Endothelial cell of umbilical vein (primary cell): ENCODE measurements around the gene SLC35E4. TPM values are rescaled to one million over a fixed set of nuclear protein-coding genes. Genes with fewer than 3 reads are reported as not detected.

Experiments
- BruUV-seq: library from RNA; stranded (reverse); fragments of 400-500 nt; replicated peaks from 2 replicates; lab custom pipeline; 2021; lab: Mats Ljungman, UMichigan
- CTCF ChIA-PET: fragments of 300-600, 350-600 bp; sonication (Branson Sonifier 250); formaldehyde crosslinking; loops from one replicate; lab custom pipeline; 2021; ENCODE audit warnings: antibody characterized with exemption, inconsistent platforms; lab: Charles Lee
- POLR2A ChIA-PET: fragments of 300-600, 350-600 bp; sonication (Branson Sonifier 250); formaldehyde crosslinking; loops from one replicate; lab custom pipeline; 2021; ENCODE audit warnings: antibody characterized with exemption, inconsistent platforms; lab: Charles Lee
- DNase-seq: peaks from one replicate; pipeline ENCODE4 v3.0.0-alpha.2; 2011; ENCODE audit warnings: low read depth, low spot score
- FAIRE-seq: peaks from 2 replicates; lab custom pipeline; 2011; peaks lifted over from hg19 to GRCh38; lab: Jason Lieb, UNC
- H2AFZ ChIP-seq: 2 replicates; pipeline ENCODE4 v1.6.0; 2012; ENCODE audit warnings: low read depth, low read length, control low read depth, inconsistent platforms
- H3K27ac ChIP-seq: 2 replicates; pipeline ENCODE4 v1.5.1; 2011; ENCODE audit warnings: low read depth, mild to moderate bottlenecking, control low read depth, low read length, moderate library complexity; ENCODE audit not compliant: insufficient read depth
- H3K27me3 ChIP-seq, 2 experiments: 2 replicates each; pipeline versions ENCODE4 v1.6.0 to v1.6.1; 2011; ENCODE audit warnings: low read length in 2 of 2, mixed read lengths in 1 of 2; ENCODE audit not compliant: control insufficient read depth in 2 of 2, insufficient read depth in 2 of 2
- H3K36me3 ChIP-seq, 2 experiments: 2 replicates in 1 of 2; 3 replicates in 1 of 2; pipeline ENCODE4 v1.5.1; 2011; ENCODE audit warnings: low read length in 2 of 2, mild to moderate bottlenecking in 1 of 2, moderate library complexity in 1 of 2; ENCODE audit not compliant: control insufficient read depth in 2 of 2, insufficient read depth in 2 of 2; ENCODE audit errors: extremely low read depth in 1 of 2
- H3K4me1 ChIP-seq: 3 replicates; pipeline ENCODE4 v1.5.1; 2011; ENCODE audit warnings: mild to moderate bottlenecking, low read length; ENCODE audit not compliant: control insufficient read depth, insufficient read depth; ENCODE audit errors: extremely low read depth
- H3K4me2 ChIP-seq: 2 replicates; pipeline ENCODE4 v1.6.1; 2011; ENCODE audit warnings: low read length, control low read depth, mixed read lengths; ENCODE audit not compliant: insufficient read depth
- H3K4me3 ChIP-seq, 3 experiments: fragments of 200-600 bp in 1 of 3; sonication (generic), shearing (Covaris generic) in 1 of 3; replicated peaks in 1 of 3; 2 replicates each; pipeline ENCODE4 v1.5.1; 2011 to 2016; ENCODE audit warnings: control low read depth in 3 of 3, low read length in 3 of 3, mild to moderate bottlenecking in 2 of 3, inconsistent platforms in 1 of 3, low read depth in 1 of 3, moderate library complexity in 1 of 3; ENCODE audit not compliant: insufficient read depth in 1 of 3
- H3K79me2 ChIP-seq: 2 replicates; pipeline ENCODE4 v1.6.0; 2012; ENCODE audit warnings: low read length, inconsistent platforms; ENCODE audit not compliant: control insufficient read depth, insufficient read depth
- H3K9ac ChIP-seq: replicated peaks from 2 replicates; pipeline ENCODE3; 2011; ENCODE audit warnings: low read length, control low read depth; ENCODE audit not compliant: insufficient read depth; ENCODE audit errors: extremely low read depth
- H3K9me1 ChIP-seq: replicated peaks from 3 replicates; pipeline ENCODE4 v1.6.0; 2011; ENCODE audit warnings: mild to moderate bottlenecking, low read length; ENCODE audit not compliant: control insufficient read depth, insufficient read depth; ENCODE audit errors: extremely low read depth
- H3K9me3 ChIP-seq: replicated peaks from 2 replicates; pipeline ENCODE4 v1.5.1; 2012; ENCODE audit warnings: low read length, inconsistent platforms; ENCODE audit not compliant: control insufficient read depth, insufficient read depth
- H4K20me1 ChIP-seq: replicated peaks from 2 replicates; pipeline ENCODE3; 2011; ENCODE audit warnings: mild to moderate bottlenecking, low read length; ENCODE audit not compliant: control insufficient read depth, insufficient read depth; ENCODE audit errors: extremely low read depth
- CTCF ChIP-seq, 2 donors: IDR thresholded peaks; 1 replicate in 1 of 2; 2 replicates in 1 of 2; pipeline ENCODE4 v1.5.1; 2011; ENCODE audit warnings: low read length in 2 of 2, mild to moderate bottlenecking in 2 of 2, moderate library complexity in 2 of 2, control low read depth in 1 of 2, inconsistent platforms in 1 of 2, low read depth in 1 of 2; ENCODE audit not compliant: insufficient read depth in 1 of 2; ENCODE audit errors: extremely low read depth in 1 of 2
- MAX ChIP-seq: IDR thresholded peaks from 2 replicates; pipeline ENCODE4 v1.6.1; 2011; ENCODE audit not compliant: insufficient read depth, insufficient read length
- dilution Hi-C: fragments of 300-500 bp; cut with MboI; formaldehyde crosslinking; loops from one replicate; pipeline ENCODE4 v1.15.0; 2019; ENCODE audit warnings: low sequenced_read_pairs; ENCODE audit not compliant: extremely low pct_ligation_motif_present
- intact Hi-C: fragments of 100-400 bp; cut with micrococcal nuclease; formaldehyde crosslinking; loops from one replicate; pipeline ENCODE4 v1.10.0; 2022
- polyA plus RNA-seq, 4 experiments: library from polyadenylated mRNA; depleted of rRNA in 3 of 4; stranded (reverse) in 3 of 4; unstranded in 1 of 4; fragments of >200 nt; gene quantifications; 2 replicates each; pipeline versions ENCODE4 v1.2.1 to v1.2.3, GENCODE V29; 2011 to 2012; ENCODE audit warnings: missing spikeins in 1 of 4
- total RNA-seq: library from RNA; stranded (reverse); gene quantifications from 2 replicates; pipeline ENCODE4 v1.2.3, GENCODE V29; 2021

SLC35E4 gene
- total and polyA plus RNA-seq, 2 donors (not counting 3 experiments of a cell fraction or from before 2014, with no cell fraction given) = 10.7 to 15.3 TPM

- Histone ChIP-seq H3K36me3 (no peaks in the 10 kb centered on the region), H3K27me3 (no peaks in the 10 kb centered on the region), H3K9ac (peak overlapping the region; percentile 79), H2AFZ (peak overlapping the region; percentile 65), H3K27ac (peak overlapping the region; percentile 54), H3K4me3 (peak overlapping the region; percentile 52 to 85 (median 68)), H3K79me2 (peaks cover 45% of the 10 kb centered on the region), H3K9me3 (no peaks in the 10 kb centered on the region), H3K9me1 (no peaks in the 10 kb centered on the region), H3K4me2 (peak overlapping the region; percentile 95), H3K4me1 (peaks cover 31% of the 10 kb centered on the region), H4K20me1 (no peaks in the 10 kb centered on the region)
- FAIRE-seq = peak; percentile 71
- CTCF ChIA-PET = interaction anchor here (1.0 to 4.4 kb wide), 15 partner anchors 9 to 118 kb away, joined by 3 to 486 read pairs (median 17); partner anchors contain the start of genes DUSP18, OSBP2 and TCN2
- dilution Hi-C loops = no loop called here
- intact Hi-C loops = no loop called here
- peak; percentile 31 for DNase-seq
- BruUV-seq = no TSS peak
- no peak for TF ChIP-seq MAX
- peak in 1 of 2 donors; percentile 5 for TF ChIP-seq CTCF (IDR thresholded peaks at IDR 0.05; ENCODE audit: extremely low read depth in 1 of 2, insufficient read depth in 1 of 2, low read depth in 1 of 2, low read length in 2 of 2)
- POLR2A ChIA-PET = interaction anchor here (0.6 to 1.6 kb wide), 3 partner anchors 14 to 1102 kb away, joined by 3 to 9 read pairs (median 6); no protein-coding TSS in a partner anchor
Measured at GRCh38 chr22:30636226-30637077, 871 bp downstream of the SLC35E4 start.
